ENCODE data around the gene COL4A1.

Gene COL4A1

DNA sequence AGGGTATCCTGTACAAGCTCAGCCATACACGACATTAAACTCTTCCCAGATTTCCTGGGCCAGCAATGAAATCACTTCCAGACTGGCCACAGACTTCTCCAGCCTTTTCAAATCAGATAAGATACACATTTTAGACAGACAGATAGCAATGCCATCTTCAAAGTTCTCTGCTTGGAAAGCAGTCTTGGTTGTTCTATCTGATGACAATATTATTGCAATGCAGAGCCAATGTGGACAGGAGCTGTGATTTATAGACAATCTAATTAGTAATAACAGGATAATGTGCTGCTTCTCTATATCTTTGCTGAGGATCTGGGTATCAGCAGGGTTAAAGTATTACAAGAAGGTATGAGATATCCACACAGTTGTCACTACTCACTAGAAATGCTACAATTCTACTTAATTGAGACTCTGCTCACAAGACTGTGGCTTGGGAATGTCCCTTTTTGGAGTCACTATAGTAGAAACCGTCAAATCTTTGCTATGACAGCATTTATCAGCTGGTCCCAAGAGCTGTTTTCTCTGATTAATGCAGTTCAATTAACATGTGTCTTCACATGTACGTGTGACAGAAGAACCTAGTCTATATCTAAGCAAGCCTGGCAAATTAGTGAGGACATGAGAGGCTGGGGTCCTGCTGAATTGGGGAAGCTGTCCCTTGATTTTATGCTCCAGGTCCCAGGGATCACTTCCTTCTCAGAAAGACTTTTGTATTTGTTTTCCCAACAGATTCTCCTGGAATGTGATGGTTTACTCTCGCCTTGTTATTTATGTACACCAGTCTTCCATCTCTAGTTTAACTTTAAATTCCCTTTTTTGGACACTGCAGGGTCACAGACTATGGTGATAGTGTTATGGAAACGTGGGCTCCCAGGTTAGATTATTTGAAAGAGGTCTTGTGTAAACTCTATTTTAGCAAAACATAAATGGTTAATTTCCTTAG is 68.8 kb downstream of the COL4A1 start:
- no peak for DNase-seq (ENCODE audit: low read depth)
- H3K4me3 ChIP-seq (ENCODE audit: control insufficient read depth, low read depth, low read length) = no peak overlapping the region
- no peak for TF ChIP-seq CTCF (IDR thresholded peaks at IDR 0.05; ENCODE audit: control insufficient read depth, insufficient read depth, low read depth, low read length, missing control alignments)

DNA sequence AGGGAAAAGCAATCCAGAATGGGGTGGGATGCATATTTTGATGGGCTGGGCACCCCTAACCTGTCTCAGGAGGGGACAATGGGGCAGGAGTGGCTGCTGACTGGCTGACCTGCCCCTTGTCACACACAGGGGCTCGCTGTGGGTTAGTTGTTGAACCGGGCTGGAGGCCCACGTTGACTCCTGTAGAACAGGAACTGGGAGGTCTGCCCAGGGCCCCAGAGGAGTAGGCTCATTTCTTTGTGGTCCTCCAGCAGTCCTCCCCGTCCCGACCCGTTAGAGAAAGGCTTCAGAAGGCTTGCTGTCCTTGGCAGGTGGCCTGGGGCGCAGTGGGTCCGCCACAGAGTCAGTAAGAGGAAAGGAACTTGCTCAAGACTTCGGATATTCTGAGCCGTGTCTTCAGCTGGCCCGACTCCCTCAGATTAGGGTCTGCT is 70.1 kb downstream of the COL4A1 start:
- TF ChIP-seq CTCF (IDR thresholded peaks at IDR 0.05; ENCODE audit: control insufficient read depth, insufficient read depth, low read depth, low read length, missing control alignments) = no peak
- no peak for DNase-seq (ENCODE audit: low read depth)
- no peak overlapping the region for H3K4me3 ChIP-seq (ENCODE audit: control insufficient read depth, low read depth, low read length)

DNA sequence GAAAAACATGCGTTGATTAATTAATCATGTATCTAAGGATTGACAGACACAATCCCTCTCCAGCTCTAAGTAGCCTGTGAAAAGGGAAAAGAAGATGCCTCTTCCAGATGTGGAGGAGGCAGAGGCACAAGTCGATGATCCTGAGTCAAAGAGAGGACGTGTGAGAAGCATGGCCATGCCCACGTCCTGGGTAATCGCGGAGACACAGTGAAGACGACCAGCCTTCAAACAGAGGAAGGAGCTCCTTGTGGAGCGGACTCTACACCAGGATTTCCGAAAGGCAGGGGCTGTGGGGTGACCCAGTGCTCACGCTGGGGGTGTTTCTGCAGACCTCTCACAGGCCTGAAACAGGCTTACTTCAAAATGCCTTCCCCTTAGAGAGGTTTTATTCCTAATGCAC is 70.5 kb downstream of the COL4A1 start:
- H3K4me3 ChIP-seq (ENCODE audit: control insufficient read depth, low read depth, low read length) = no peak overlapping the region
- no peak for DNase-seq (ENCODE audit: low read depth)
- no peak for TF ChIP-seq CTCF (IDR thresholded peaks at IDR 0.05; ENCODE audit: control insufficient read depth, insufficient read depth, low read depth, low read length, missing control alignments)

GRCh38 chr13:110234532-110234931 is 72.4 kb downstream of the COL4A1 start:
- TF ChIP-seq CTCF (IDR thresholded peaks at IDR 0.05; ENCODE audit: control insufficient read depth, insufficient read depth, low read depth, low read length, missing control alignments) = no peak
- DNase-seq (ENCODE audit: low read depth) = no peak
- no peak overlapping the region for H3K4me3 ChIP-seq (ENCODE audit: control insufficient read depth, low read depth, low read length)

DNA sequence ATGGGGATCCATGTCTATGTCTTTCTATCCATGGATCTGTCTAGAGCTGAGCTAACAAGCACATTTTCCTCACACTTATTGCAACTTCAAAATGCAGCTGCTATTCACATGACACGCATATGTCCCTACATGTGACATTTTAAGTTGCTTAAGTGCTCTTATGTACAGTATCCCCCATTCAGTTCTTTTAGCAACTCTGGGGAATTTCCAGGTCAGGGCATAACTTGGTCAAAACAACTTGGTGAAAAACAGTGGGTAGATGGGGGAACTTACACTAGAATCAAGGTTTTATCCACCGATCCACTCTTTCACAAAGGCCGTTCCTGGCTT is 73.0 kb downstream of the COL4A1 start:
- no peak overlapping the region for H3K4me3 ChIP-seq (ENCODE audit: control insufficient read depth, low read depth, low read length)
- DNase-seq (ENCODE audit: low read depth) = no peak
- TF ChIP-seq CTCF (IDR thresholded peaks at IDR 0.05; ENCODE audit: control insufficient read depth, insufficient read depth, low read depth, low read length, missing control alignments) = no peak

- peak overlapping the region; percentile 36 for H3K4me3 ChIP-seq (ENCODE audit: control insufficient read depth, low read depth, low read length)
Observed at GRCh38 chr13:110233181-110233950, 73.6 kb downstream of the COL4A1 start.

More at GRCh38 chr13:110233181-110233950, 73.6 kb downstream of the COL4A1 start:
- peak; percentile 47 for DNase-seq (ENCODE audit: low read depth)
- no peak for TF ChIP-seq CTCF (IDR thresholded peaks at IDR 0.05; ENCODE audit: control insufficient read depth, insufficient read depth, low read depth, low read length, missing control alignments)

All from AG09309 (cell line).